GM10847 (cell line): ENCODE data around the gene TTLL9.

Source experiments
- POLR2A ChIP-seq: IDR thresholded peaks from 2 replicates; pipeline ENCODE4 v1.6.1; 2011; ENCODE audit not compliant: insufficient read length; ENCODE audit errors: extremely low read depth

Gene TTLL9

DNA sequence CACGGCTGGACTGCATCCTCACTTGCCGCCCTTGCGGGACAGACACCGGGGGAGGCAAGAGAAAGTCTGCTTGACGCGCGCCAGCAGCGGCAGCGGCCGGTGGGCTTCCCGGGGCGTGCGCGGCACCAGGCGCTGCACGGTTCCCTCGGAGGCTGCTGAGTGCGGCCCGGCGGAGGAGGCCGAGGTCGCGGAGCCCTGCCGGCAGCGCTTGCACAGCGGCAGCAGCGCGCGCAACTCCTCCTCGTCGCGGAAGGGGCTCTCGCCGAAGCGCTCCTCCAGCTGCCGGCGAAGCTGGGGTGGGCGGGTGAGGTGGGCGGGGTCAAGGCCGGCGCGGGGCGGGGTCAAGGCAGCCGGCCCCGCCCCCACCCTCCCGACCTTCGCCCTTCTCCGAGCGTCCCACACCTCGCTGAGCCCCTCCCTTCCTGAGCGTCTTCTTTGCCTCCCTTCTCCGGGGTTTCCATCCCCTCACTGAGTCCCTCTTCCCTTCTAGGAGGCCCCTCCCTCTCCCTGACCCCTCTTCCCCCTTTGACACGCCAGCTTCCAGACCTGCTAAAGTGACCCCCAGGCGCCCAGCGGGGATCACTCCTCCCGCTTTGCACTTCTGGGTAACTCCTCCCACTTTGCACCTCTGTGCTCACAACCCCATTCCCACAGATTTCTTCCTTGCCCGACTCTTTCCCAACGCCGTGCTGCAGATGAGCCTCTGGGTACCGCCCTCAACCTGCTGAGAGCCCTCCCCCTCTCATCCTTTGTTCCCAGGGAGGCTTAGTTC lies 8.9 kb upstream of the TTLL9 start:
- TF ChIP-seq POLR2A, result no peak

DNA sequence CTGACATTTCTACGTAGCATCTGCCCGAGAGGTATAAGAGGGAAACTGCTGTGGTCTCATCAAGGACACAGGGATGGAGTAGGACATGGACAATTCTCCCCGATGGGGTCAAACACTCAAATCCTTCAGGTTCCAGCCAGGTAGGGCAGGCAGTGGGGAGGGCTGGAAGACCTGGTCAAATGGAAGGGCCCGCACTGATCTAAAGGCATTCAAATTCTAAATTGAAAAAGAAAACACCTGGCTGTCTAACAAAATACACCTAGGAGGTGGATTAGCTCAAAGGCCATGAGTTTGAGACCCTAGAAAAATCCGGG lies 8.3 kb upstream of the TTLL9 start:
- no peak for TF ChIP-seq POLR2A

DNA sequence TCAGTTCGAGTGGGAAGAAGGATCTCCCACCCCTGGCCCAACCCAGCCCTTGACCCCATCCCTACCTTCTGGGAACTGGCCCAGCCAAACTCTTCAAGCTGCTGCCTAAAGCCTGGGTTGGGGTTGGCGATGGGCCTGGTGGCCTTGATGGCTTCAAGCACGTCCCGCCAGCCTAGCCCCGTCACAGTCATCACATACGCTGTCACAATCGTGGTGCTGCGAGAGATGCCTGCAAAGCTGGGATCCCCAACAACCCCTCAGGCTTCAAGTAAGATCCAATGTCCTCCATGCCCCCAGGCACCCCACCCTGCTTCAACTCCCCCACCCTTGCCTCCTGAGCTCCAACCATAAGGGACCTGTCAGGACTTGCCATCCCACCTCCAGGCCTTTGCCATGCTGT lies 7.9 kb upstream of the TTLL9 start:
- TF ChIP-seq POLR2A, result no peak

DNA sequence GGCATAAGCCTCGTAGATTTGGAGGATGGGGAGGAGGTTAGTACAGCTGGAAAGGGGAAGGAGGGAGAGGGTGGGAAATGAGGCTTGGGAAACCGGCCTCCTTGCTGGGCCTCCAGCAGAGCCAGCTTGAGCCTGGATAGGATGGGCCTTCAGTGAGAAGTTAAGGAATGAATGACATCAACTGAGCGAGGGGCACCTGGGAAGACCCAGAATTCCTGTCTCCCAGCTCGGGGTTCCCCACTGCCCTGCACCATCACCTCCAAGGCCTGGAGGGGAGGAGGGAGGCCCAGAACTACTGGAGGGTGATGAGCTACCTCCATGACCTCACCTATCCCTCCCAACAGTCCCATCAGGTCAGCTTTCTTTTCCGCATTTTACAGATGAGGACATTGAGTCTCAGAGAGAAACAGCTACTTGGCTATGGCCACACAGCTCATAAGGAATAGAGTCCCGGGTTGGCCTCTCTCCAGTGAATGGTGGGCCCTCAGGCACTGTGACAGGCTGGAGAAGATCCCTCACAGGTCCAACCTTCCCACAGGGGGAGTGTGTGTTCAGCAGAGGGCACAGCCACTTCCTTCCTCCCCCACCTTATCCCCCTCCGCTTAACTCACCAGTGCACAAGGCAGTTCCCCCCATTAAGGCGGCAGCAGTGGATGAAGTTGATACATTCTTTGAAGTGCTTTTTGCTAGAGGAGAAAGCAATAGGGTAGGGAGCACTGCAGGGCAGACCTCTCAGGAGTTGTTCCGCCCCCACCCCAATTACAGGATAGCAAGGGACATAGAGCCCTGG lies 6.9 kb upstream of the TTLL9 start:
- no peak for TF ChIP-seq POLR2A

DNA sequence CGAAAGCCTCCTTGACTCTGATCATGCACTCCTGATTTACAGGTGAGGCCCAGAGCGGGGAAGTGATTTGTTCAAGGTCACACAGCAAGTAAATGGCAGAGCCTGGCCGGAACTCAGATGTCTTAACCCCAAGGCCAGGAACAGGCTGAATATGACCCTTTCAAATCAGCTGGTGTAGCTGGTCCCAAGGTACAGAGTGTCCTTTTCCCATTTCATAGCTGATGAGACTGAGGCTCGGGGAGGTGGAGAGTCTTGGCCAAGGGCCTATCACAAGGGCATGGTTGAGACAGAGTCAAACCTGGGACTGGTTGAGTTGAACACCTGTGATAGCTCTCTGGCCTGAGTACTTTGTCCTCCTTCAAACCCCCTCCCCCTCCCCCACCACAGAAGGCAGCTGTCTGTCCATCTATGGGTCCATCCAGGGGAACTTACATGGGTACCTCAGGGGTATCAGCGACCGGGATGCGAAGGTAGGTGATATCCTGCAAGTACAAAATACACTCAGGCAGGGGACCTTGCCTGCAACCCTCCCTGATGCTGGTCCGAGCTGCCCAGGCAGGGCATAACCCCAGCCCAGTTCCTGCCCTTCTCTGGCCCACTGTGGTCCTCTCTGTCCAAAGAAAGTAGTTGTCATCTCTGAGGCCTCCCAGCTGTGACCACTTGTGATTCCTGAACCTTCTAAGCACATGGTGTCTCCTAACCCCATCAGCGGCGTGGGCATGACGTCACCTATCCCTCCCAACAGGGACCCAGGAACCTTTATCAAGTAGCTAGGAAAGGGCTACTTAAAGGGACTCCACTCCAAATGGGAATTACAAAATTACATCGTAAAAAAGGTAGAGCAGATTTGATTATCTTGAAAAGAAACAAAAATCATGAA lies 5.7 kb upstream of the TTLL9 start:
- no peak for TF ChIP-seq POLR2A

DNA sequence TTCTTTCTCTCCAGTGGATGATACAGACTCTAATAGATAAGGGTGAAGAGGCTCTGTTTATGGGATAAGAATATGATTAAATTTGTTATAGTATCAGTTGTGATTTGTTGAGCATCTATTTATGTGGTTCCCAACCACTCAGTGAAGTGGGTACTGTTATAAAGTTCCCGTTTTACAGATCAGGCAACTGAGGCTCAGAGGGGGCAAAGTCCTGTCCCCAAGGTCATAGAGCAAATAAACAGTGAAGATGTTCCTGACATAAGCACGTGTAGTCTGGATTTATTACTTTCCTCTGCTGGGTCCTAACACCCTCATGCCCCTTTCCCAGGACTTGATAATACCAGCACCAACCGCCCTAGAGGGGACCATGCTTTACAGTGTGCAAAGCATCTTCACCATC lies 4.2 kb upstream of the TTLL9 start:
- TF ChIP-seq POLR2A, result no peak

DNA sequence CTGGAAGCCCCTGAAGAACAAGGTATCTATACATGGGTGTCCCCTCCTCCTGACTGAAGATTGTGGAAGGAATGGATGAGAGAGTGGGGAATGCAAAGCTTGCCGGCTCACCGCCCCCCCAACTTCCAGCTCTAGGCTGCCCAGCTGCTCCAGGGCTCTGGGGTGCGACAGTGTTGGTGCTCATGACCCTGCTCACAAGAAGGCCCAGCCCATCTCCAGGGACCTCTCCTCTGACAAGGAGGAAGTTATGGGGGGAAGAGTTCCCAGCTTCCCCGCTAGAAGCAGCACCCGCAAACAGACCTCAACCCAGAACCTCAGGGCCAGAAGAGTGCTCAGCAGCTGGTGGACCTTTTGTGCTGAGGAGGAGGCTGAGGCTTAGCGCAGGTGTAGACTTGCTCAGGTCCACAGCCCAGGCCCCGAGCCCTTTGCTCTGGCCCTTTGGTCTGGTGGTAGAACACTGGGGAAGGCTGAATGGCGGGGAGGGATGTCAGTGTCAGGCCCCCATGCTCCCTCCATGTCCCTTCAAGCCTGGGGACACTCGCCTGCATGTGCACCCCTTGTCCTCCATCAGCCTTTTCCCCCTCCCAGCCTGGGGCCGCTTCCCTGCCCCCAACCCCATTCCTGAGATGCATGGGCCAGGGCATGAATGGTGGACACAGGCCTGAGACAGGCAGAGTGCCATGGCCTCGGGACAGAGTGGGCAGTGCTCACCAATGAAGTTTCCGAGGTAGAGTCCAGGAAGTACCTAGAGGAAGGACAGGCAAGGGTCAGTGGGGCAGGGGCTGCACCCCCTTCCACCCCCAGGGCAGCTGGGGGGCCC lies 1.4 kb upstream of the TTLL9 start:
- TF ChIP-seq POLR2A, result no peak

DNA sequence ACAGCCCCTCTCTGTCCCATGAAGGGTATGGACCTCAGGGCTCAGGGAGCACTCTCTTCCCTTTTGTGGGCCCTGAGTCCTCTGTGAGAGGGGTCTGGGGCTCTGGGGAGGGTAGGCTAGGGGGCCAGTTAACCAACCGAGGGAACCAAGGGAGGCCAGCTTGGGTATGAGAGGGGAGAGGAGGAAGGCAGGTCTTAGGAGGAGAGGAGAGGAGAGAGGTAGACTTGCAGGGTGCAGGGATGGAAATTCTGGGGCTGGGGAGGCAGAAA lies 827 bp upstream of the TTLL9 start:
- no peak for TF ChIP-seq POLR2A

DNA sequence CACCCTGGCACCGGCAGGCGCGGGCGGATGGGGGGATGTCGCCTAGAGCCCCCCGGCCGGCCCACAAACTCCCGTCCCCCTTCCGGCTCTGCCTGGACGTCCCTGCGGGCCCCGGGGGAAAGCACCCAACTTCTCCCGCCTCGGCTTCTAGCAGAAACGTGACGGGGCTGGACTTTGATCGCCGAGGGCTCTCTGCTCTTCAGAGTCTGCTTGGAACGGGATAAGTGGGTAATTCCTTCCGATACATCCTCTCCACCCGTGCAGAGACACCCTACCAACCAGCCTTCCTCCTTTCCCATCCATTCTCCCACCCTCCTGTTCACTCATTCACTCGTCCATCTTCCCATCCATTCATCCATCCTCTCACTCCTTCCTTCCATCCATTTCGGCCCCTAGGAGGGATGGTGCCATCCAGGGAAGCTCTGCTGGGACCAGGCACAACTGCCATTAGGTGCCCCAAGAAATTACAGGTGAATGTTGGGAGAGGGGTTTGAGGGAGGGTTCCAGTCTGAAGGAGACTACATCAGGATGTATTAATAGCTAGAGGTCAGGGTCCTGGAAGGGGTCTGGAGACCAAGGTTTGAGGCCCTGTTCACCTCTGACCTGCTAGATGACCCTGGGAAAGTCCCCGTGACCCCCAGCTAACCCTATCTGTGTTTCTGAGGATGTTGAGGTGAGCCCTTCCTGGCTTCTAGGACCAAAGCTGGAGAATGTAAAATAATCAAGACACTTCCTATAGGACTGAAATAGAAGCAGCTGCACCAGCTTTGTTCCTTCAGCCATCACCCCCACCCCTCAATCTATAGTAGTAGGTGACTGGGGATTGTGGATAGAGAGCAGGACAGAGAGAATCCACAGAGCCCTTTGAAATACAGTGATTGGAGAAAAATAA lies 538 bp downstream of the TTLL9 start:
- TF ChIP-seq POLR2A, result no peak

DNA sequence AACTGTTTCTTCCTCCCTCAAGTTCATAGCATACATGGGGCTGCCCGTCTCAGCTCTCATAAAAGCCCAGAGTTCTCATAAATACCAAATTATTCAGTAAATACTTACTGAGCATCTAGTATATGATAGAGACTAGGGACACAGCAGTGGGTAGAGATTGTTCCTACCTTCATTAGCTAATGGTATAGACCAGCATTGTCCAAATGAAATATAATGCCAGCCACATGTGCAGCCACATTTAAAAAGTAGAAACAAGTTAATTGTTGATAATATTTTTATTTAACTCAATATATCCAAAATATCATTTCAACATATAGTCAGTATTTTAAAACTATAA lies 1.2 kb downstream of the TTLL9 start:
- no peak for TF ChIP-seq POLR2A

DNA sequence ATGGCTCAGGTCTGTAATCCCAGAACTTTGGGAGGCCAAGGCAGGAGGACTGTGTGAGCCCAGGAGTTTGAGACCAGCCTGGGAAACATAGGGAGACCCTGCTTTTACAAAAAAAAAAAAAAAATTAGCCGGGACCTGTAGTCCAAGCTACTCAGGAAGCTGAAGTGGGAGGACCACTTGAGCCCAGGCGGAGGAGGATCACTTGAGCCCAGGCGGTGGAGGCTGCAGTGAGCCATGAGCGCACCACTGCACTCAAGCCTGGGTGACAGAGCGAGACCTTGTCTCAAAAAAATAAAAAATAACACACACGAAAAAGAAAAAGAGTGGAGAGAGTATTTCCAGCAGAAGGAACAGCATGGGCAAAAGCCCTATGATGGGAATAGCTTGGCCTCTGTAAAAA lies 2.0 kb downstream of the TTLL9 start:
- TF ChIP-seq POLR2A, result no peak

DNA sequence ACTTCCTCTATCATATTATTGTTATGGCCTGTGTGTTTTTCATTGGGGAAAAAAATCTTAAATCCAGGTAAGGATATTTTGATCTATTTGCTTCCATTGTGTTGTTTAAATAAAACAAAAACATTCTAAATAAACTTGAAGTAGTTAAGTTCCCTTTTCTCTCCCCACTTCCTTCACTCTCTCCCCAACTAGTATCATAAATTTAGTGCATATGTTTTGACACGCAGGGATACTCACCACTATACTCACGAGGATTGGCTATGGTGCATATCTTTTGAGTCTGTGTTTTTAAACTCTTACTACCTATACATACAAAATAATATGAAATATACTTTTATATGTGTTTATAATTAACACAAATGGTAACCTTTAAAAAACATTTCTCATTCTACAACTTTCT lies 5.2 kb downstream of the TTLL9 start:
- no peak for TF ChIP-seq POLR2A

DNA sequence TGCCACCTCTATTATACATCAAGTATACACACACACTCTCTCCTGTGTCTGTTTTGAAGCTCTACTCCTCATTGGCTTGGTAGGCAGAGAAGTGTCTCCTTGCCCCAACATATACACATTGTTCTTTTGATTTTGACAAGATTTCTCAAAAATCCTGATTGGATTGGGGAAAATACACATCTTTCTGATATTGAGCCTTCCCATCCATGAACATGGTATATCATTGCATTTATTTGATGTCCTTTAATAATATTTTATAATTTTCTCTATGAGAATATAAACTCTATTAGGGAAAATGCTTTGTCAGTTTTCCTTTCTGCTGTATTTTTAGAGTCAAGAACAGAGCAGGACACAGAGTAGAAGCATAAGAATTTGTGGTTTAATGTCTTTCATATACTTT lies 7.2 kb downstream of the TTLL9 start:
- no peak for TF ChIP-seq POLR2A
